Gastroesophageal sphincter (tissue), 4 donors: Measurements from ENCODE around the gene STARD3. TPM values are rescaled to one million over a fixed set of nuclear protein-coding genes. Genes with fewer than 3 reads are reported as not detected.

Experiments used
- ATAC-seq: fragments of 150-250 bp; one replicate; pipeline ENCODE4 v1.9.1; 2016; ENCODE audit warnings: mild to moderate bottlenecking, moderate library complexity
- H3K27ac ChIP-seq, 4 donors: fragments of 200-600 bp; sonication (generic) in 3 of 4; 1 replicate in 3 of 4; 2 replicates in 1 of 4; pipeline ENCODE4 v1.5.1; 2016 to 2019
- H3K27me3 ChIP-seq: fragments of 200-600 bp; sonication (generic); one replicate; pipeline ENCODE4 v1.5.1; 2019
- H3K36me3 ChIP-seq, 2 donors: fragments of 200-600 bp; sonication (generic); one replicate each; pipeline ENCODE4 v1.5.1; 2019; ENCODE audit warnings: control low read depth in 1 of 2
- H3K4me1 ChIP-seq, 3 donors: fragments of 200-600 bp; sonication (generic); 1 replicate in 2 of 3; 2 replicates in 1 of 3; pipeline ENCODE4 v1.5.1; 2016 to 2019; ENCODE audit warnings: control low read depth in 2 of 3
- H3K4me3 ChIP-seq, 2 donors: fragments of 200-600 bp; sonication (generic); one replicate each; pipeline ENCODE4 v1.5.1; 2019; ENCODE audit warnings: mild to moderate bottlenecking in 1 of 2, moderate library complexity in 1 of 2
- H3K9me3 ChIP-seq, 3 donors: fragments of 200-600 bp; sonication (generic); one replicate each; pipeline ENCODE4 v1.5.1; 2017 to 2019; ENCODE audit warnings: control low read depth in 2 of 3
- EP300 ChIP-seq: sonication (generic); formaldehyde crosslinking; IDR thresholded peaks from one replicate; pipeline ENCODE4 v1.6.1; 2017; ENCODE audit warnings: antibody characterized with exemption, mild to moderate bottlenecking
- POLR2A ChIP-seq, 2 donors: fragments of 450-650 bp; IDR thresholded peaks; one replicate each; pipeline ENCODE4 v1.6.1; 2017; ENCODE audit warnings: antibody characterized with exemption in 2 of 2, mild to moderate bottlenecking in 2 of 2, moderate library complexity in 1 of 2
- POLR2AphosphoS5 ChIP-seq: sonication (generic); formaldehyde crosslinking; IDR thresholded peaks from one replicate; pipeline ENCODE4 v1.6.1; 2017; ENCODE audit warnings: antibody characterized with exemption
- WGBS, 2 donors: methylation state at CpG; one replicate each; pipeline ENCODE4 v1.1.5; 2018; ENCODE audit warnings: low coverage in 1 of 2; 5-methylcytosine and 5-hydroxymethylcytosine counted together
- total RNA-seq, 4 donors: library from RNA; depleted of rRNA; stranded (reverse); fragments of >200 nt; gene quantifications; one replicate each; pipeline ENCODE4 v1.1.0, GENCODE V29; 2016
- TF ChIP-seq, protein P1 (sequence below), 4 experiments: fragments of 200-600 bp in 2 of 4; fragments of 450-650 bp in 2 of 4; sonication (generic) in 1 of 4; IDR thresholded peaks; one replicate each; pipeline ENCODE4 v1.5.1; 2017 to 2019; ENCODE audit warnings: antibody characterized with exemption in 4 of 4, mild to moderate bottlenecking in 2 of 4, moderate library complexity in 2 of 4

Gene STARD3
- total RNA-seq, 4 donors from 2014 or later: 24.5 to 41.4 (median 27.5) TPM

- Histone ChIP-seq H3K9me3 (no peaks in the 10 kb centered on the region), H3K36me3 (no peaks in the 10 kb centered on the region), H3K4me3 (peak overlapping the region in 1 of 2 donors; percentile 46), H3K27me3 (peaks cover 90% of the 10 kb centered on the region), H3K27ac (no peak overlapping the region), H3K4me1 (peaks cover 0 to 19% (median 9%) of the 10 kb centered on the region in 3 donors)
- TF ChIP-seq POLR2AphosphoS5: no peak
- no peak for TF ChIP-seq EP300
- TF ChIP-seq, protein P1, sequence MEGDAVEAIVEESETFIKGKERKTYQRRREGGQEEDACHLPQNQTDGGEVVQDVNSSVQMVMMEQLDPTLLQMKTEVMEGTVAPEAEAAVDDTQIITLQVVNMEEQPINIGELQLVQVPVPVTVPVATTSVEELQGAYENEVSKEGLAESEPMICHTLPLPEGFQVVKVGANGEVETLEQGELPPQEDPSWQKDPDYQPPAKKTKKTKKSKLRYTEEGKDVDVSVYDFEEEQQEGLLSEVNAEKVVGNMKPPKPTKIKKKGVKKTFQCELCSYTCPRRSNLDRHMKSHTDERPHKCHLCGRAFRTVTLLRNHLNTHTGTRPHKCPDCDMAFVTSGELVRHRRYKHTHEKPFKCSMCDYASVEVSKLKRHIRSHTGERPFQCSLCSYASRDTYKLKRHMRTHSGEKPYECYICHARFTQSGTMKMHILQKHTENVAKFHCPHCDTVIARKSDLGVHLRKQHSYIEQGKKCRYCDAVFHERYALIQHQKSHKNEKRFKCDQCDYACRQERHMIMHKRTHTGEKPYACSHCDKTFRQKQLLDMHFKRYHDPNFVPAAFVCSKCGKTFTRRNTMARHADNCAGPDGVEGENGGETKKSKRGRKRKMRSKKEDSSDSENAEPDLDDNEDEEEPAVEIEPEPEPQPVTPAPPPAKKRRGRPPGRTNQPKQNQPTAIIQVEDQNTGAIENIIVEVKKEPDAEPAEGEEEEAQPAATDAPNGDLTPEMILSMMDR (IDR thresholded peaks at IDR 0.05): no peak
- TF ChIP-seq POLR2A (IDR thresholded peaks at IDR 0.05): no peak
- WGBS, 2 donors: 47 to 66% methylated on average over 5 to 7 of the region's 10 CpGs
- no peak for ATAC-seq
Observed at GRCh38 chr17:39628655-39629493, 8.1 kb upstream of the STARD3 start.

DNA sequence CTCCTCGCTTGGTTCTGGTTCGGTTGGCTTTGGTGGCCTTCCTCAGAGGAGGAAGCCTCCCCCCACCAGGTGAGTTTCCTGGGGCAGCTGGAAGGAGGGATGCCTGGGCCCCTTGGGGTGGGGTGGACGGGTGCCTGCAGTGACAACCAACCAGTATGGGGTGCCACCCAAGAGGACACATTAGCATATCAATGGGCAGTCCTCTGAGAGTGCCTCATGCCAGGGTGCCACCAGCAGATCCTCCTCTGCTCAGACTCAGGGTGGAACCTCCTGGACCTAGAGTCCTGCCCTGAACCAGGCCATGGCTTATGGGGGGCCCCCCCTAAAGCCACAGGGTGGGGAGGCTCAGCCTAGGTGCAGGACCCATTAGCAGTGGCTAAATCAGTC is 7.5 kb upstream of the STARD3 start:
- peaks cover 84% of the 10 kb centered on the region for H3K27me3 ChIP-seq
- no peak overlapping the region for H3K4me3 ChIP-seq
- WGBS, 2 donors: no CpG with 5 or more reads among the region's 3 CpGs
- no peak overlapping the region for H3K27ac ChIP-seq
- H3K36me3 ChIP-seq: no peaks in the 10 kb centered on the region
- TF ChIP-seq POLR2A (IDR thresholded peaks at IDR 0.05) (no peak), POLR2AphosphoS5 (no peak), EP300 (no peak)
- TF ChIP-seq, protein P1 (IDR thresholded peaks at IDR 0.05): no peak
- peaks cover 0 to 25% (median 10%) of the 10 kb centered on the region in 3 donors for H3K4me1 ChIP-seq
- ATAC-seq: no peak
- H3K9me3 ChIP-seq: no peaks in the 10 kb centered on the region

DNA sequence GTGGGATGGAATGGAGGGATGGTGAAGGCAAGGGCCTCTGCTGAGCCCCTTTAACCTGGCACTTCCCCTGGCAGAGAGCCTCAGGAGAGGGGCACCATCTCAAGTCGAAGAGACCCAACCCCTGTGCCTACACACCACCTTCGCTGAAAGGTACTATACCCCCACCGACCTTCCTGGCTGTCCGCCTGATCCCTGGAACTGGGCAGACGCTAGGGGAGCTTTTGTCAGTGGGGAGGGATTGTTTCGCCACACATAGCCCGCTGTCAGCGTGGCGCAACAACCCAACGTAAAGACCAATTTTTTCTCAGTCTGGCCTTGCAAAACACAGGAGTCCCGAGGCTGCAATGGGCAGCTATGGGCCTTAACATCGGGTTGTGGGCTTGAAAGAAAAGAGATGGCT is 7.0 kb upstream of the STARD3 start:
- 74% methylated on average over 3 of the region's 12 CpGs; no CpG with 5 or more reads in 1 of the 2 donors for WGBS, 2 donors
- peaks cover 80% of the 10 kb centered on the region for H3K27me3 ChIP-seq

GRCh38 chr17:39631403-39631802 is 5.5 kb upstream of the STARD3 start:
- Histone ChIP-seq H3K36me3 (no peaks in the 10 kb centered on the region), H3K4me3 (no peak overlapping the region), H3K27ac (peak overlapping the region in 1 of 4 donors; percentile 3), H3K9me3 (no peaks in the 10 kb centered on the region), H3K4me1 (peaks cover 0 to 40% (median 19%) of the 10 kb centered on the region in 3 donors), H3K27me3 (peaks cover 65% of the 10 kb centered on the region)
- WGBS, 2 donors: 0 to 8% methylated on average over 1 of the region's 6 CpGs
- TF ChIP-seq POLR2A (IDR thresholded peaks at IDR 0.05) (no peak), EP300 (no peak), POLR2AphosphoS5 (no peak)
- TF ChIP-seq, protein P1 (IDR thresholded peaks at IDR 0.05): no peak
- ATAC-seq: no peak

More for the DNA sequence above, 7.0 kb upstream of the STARD3 start:
- no peaks in the 10 kb centered on the region for H3K9me3 ChIP-seq
- H3K4me3 ChIP-seq: no peak overlapping the region
- ATAC-seq: no peak
- peaks cover 0 to 29% (median 14%) of the 10 kb centered on the region in 3 donors for H3K4me1 ChIP-seq
- H3K36me3 ChIP-seq: no peaks in the 10 kb centered on the region
- TF ChIP-seq POLR2A (IDR thresholded peaks at IDR 0.05): no peak
- H3K27ac ChIP-seq: no peak overlapping the region

- H3K4me1 ChIP-seq: peaks cover 0 to 34% (median 14%) of the 10 kb centered on the region in 3 donors
- no peaks in the 10 kb centered on the region for H3K9me3 ChIP-seq
- H3K27ac ChIP-seq: peak overlapping the region in 3 of 4 donors; percentile 3 to 32 (median 19)
- no peak overlapping the region for H3K4me3 ChIP-seq
- peaks cover 55% of the 10 kb centered on the region for H3K27me3 ChIP-seq
- H3K36me3 ChIP-seq: no peaks in the 10 kb centered on the region
- 27 to 57% methylated on average over 2 to 5 of the region's 13 CpGs for WGBS, 2 donors
- TF ChIP-seq EP300 (no peak), POLR2AphosphoS5 (no peak), POLR2A (IDR thresholded peaks at IDR 0.05) (no peak)
- TF ChIP-seq, protein P1 (IDR thresholded peaks at IDR 0.05): no peak
- no peak for ATAC-seq
Observed at GRCh38 chr17:39632153-39632941, 4.6 kb upstream of the STARD3 start.
